ENCODE data around the gene RABGAP1L.
A peak's percentile ranks its signal among the peaks of the same experiment; 100 is the strongest.
"Not testable (repeated sequence)": the region's sequence is repeated elsewhere in the genome, so short reads cannot be mapped to it uniquely, and the experiment has no call there.

Gene RABGAP1L

GRCh38 chr1:174243451-174244000 is 84.2 kb downstream of the RABGAP1L start:
- no peak for DNase-seq (ENCODE audit: low spot score)

DNA sequence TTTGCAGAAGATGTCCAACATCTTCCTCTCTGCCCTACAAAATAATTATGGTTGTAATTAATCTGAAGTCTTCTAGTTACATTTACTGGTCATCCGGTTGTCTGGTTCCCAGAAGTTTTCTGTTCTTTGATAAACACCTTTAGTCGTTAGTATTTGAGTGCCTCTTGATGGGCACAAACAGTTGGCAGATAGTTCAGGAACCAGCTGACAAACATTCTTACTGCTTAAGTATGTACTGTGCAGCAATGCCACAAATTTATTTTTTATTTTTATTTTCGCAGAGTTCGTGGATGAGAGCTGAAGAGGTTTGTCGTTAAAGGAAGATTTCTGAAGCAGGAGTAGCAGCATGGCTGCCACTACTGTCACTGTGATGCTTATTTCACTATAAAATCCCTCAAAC is 84.7 kb downstream of the RABGAP1L start:
- no peak for DNase-seq (ENCODE audit: low spot score)

GRCh38 chr1:174247472-174247871 is 88.2 kb downstream of the RABGAP1L start:
- DNase-seq (ENCODE audit: low spot score), result no peak

DNA sequence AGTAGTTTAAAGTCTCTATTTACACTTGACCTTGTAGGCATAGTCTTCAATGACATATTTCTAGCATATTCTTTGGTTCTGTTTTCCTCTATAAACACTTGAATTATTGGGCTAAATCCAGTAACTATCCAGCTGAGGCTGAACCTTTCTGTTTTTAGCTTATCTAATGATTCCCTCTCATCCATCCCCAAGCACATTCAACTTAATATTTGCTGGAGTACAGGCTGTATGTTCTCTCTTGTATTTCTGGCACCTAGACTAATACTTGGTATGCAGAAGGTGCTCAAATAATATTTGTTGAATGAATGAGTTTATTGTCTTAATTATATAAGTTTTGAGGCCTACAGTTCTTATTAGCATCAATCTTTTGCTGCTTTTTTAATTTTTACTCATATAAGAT is 88.7 kb downstream of the RABGAP1L start:
- no peak for DNase-seq (ENCODE audit: low spot score)

DNA sequence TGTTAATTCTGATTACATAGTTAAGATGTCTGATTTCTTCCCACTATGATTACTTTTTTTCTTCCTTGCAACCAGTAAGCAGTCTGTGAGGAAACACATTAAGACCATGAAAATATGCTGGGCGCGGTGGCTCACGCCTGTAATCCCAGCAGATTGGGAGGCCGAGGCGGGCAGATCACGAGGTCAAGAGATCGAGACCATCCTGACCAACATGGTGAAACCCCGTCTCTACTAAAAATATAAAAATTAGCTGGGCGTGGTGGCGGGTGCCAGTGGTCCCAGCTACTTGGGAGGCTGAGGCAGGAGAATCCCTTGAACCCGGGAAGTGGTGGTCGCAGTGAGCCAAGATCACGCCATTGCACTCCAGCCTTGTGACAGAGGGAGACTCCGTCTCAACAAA is 97.1 kb downstream of the RABGAP1L start:
- DNase-seq (ENCODE audit: low spot score), result not testable (repeated sequence)

DNA sequence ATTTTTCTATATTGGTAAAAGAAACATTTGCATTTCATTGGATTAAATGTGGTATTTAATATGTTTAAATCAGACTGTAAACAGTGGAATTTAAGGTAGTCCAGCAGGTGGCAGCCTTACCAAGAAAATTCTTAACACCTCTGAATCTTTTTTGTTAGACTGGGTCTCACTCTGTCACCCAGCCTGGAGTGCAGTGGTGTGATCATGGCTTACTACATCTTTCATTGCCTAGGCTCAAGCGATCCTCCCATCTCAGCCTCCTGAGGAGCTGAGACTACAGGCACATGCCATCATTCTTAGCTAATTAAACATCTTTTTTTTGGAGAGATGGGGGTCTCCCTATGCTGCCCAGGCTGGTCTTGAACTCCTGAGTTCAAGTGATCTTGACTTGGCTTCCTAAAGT is 98.8 kb downstream of the RABGAP1L start:
- DNase-seq (ENCODE audit: low spot score), result peak; percentile 44

- peak; percentile 48 for DNase-seq (ENCODE audit: low spot score)
These were observed 103.3 kb downstream of the RABGAP1L start for GRCh38 chr1:174262349-174263241.

DNA sequence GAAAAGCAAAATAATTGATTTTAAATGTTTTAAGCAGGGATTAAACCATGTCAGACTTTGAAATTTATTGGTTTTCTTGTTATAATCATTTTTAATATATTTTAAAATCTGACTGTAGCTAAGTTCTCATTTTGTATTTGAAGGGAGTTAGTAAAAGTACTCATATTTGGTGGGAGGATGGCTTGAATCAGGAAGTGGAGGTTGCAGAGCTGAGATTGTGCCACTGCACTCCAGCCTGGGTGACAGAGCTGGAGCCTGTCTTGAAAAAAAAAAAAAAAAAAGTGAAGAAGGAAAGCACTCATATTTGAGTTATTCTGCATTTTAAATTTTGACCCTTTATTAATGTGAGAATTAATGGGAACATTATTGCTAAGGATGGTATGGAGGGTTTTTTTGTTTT is 106.0 kb downstream of the RABGAP1L start:
- DNase-seq (ENCODE audit: low spot score), result no peak

GRCh38 chr1:174266476-174266875 is 107.2 kb downstream of the RABGAP1L start:
- no peak for DNase-seq (ENCODE audit: low spot score)

- DNase-seq (ENCODE audit: low spot score), result no peak
These were observed 107.8 kb downstream of the RABGAP1L start for GRCh38 chr1:174266991-174267612.

DNA sequence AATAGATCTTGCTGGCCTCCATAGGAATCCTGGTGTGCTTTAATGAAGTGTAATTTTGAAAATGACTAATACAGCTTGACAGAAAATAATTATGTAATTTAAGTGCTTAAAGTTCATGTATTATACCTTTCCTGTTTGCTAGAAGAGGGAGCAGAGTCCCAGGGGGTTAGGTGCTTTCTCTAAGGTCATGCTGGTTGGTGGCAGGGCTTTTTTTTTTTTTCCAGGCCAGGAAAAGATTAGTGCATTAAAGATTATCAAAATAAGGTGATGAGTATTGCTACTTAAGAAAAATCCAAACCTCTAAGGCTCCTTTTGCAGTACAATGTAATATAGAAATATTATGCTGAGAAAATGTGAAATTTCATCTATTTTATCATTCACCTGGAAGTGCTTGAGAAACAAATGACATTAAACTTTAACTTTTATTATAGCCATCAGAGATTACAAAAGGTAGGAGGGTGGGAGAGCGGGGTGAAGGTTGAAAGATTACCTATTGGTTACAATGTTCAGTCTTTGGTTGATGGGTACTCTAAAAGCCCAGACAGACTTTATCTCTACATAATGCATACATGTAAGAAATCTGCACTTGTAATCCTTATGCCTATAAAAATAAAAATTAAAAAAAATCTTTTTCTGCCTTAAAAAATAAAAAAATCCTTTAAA is 110.8 kb downstream of the RABGAP1L start:
- no peak for DNase-seq (ENCODE audit: low spot score)

DNA sequence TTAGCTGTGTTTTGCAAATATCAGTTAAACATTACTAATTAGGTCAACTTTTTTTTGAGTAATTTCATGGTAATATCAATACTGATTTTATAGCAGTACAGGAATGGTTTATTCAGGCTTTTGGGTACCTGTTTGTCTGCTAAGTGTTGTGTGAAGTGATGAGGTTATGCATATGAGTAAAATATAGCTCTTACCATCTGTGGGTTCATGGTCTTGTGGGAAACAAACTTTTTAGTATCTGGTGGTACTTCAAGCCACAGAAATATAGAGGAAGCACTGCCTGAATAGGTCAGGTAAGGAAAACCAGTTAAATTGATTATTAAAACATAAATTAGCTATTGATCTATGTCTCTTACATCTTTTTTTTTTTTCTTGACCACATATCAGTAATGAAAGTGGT is 113.9 kb downstream of the RABGAP1L start:
- DNase-seq (ENCODE audit: low spot score), result no peak

DNA sequence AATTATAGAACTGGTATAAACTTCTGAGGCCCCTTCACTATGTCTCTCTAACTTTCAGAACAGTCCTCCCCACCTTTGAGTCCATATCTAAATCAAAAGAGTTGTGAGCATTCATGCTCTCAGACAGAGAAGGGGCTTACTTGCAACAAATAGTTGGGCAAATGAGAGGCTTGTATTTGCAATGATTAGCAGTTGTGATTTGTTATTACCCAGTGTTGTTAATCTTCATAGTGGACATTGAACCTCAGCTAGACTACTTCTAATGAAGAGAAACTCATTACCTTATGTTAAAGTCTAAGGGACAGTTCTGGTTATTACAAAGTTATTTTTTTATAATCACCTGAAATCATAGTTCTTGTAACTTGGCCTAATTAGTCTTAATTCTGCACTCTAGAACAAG is 114.5 kb downstream of the RABGAP1L start:
- DNase-seq (ENCODE audit: low spot score), result no peak

DNA sequence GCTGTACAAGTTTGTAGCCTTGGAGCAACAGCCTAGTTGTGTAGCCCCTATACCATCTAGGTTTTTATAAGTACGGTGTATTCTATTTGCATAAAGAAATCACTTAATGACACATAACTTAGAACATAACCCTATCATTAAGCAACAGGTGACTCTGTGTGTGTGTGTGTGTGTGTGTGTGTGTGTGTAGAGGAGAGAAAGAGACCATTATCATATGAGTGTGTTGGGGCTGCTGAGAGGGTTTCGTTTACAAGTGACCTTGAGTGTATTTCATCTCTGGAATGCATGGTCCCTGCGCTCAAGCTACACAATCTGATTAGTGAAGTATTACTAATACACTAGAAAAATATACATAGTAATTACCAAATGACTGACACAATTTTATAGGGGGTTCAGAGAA is 115.1 kb downstream of the RABGAP1L start:
- DNase-seq (ENCODE audit: low spot score), result no peak

GRCh38 chr1:174274884-174275283 is 115.6 kb downstream of the RABGAP1L start:
- DNase-seq (ENCODE audit: low spot score), result no peak

GRCh38 chr1:174276087-174276486 is 116.8 kb downstream of the RABGAP1L start:
- no peak for DNase-seq (ENCODE audit: low spot score)

GRCh38 chr1:174284052-174284451 is 124.7 kb downstream of the RABGAP1L start:
- no peak for DNase-seq (ENCODE audit: low spot score)

DNA sequence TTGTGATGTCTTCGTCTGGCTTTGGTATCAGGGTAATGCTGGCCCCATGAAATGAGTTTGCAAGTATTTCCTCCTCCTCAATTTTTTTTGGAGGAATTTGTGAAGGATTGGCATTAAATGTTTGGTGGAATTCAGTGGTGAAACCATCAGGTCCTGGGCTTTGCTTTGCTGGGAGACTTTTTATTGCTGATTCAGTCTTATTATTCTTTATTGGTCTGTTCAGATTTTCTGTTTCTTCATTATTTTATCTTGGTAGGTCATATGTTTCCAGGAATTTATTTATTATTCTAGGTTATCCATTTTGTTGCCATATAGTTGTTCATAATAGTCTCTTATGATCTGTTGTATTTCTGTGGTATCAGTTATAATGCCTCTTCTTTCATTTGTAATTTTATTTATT is 126.7 kb downstream of the RABGAP1L start:
- DNase-seq (ENCODE audit: low spot score), result no peak

GRCh38 chr1:174289644-174290310 is 130.5 kb downstream of the RABGAP1L start:
- DNase-seq (ENCODE audit: low spot score), result no peak

- no peak for DNase-seq (ENCODE audit: low spot score)
These were observed 131.7 kb downstream of the RABGAP1L start for GRCh38 chr1:174291059-174291458.

GRCh38 chr1:174296309-174296708 is 137.0 kb downstream of the RABGAP1L start:
- DNase-seq (ENCODE audit: low spot score), result no peak

DNA sequence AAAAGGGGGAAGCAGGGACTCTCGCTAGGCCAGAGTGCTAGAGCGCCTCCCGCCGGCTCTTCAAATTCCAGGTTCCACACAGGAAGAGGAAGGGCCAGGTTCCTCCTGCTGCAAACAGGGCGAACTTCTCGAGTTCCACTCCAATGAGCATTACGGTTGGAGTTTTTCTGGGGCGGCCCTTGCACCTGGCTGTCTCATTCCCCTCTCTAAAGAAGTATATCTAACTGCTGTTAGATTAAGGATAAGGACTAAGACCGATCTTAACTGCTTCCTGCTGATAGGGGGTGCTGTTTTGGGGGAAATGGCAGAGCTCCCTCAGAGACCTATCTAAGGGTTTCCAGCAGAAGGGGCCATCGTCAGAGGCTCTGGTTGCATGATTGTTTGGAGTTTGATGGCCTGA is 138.0 kb downstream of the RABGAP1L start:
- no peak for DNase-seq (ENCODE audit: low spot score)
